K562 (cell line): ENCODE data around the gene SLBP. TPM values are rescaled to one million over a fixed set of nuclear protein-coding genes. Genes with fewer than 3 reads are reported as not detected.

Experiments
- CBX2 ChIP-seq: fragments of 200-600 bp; sonication (generic); IDR thresholded peaks from one replicate; pipeline ENCODE4 v1.6.1; 2012; ENCODE audit warnings: mild to moderate bottlenecking, low read length, inconsistent platforms; ENCODE audit not compliant: insufficient read depth, poor library complexity, severe bottlenecking
- CXXC5 ChIP-seq: fragments of 250-450 bp; sonication (Bioruptor Pico); IDR thresholded peaks from 2 replicates; pipeline ENCODE4 v1.8.0; 2022; ENCODE audit warnings: inconsistent platforms, mild to moderate bottlenecking, moderate library complexity
- ERF ChIP-seq: fragments of 450-650 bp; formaldehyde crosslinking; IDR thresholded peaks from 2 replicates; pipeline ENCODE4 v1.4.0; 2020; ENCODE audit warnings: mild to moderate bottlenecking, mixed read lengths
- GTF2F1 ChIP-seq: IDR thresholded peaks from 2 replicates; pipeline ENCODE4 v1.6.1; 2011; ENCODE audit warnings: low read depth, low read length, improper control_type of control experiment
- L3MBTL2 ChIP-seq: fragments of 450-650 bp; IDR thresholded peaks from 2 replicates; pipeline ENCODE4 v1.6.1; 2016; ENCODE audit warnings: mild to moderate bottlenecking, moderate library complexity
- NFIC ChIP-seq: fragments of 450-650 bp; IDR thresholded peaks from 2 replicates; pipeline ENCODE4 v1.6.1; 2017; ENCODE audit warnings: mild to moderate bottlenecking, inconsistent platforms
- PHB2 ChIP-seq: fragments of 450-650 bp; IDR thresholded peaks from 2 replicates; pipeline ENCODE4 v1.6.1; 2017; ENCODE audit warnings: low read depth
- RCOR1 ChIP-seq, 2 experiments: IDR thresholded peaks; 2 replicates each; pipeline ENCODE4 v1.6.1; 2012; ENCODE audit warnings: low read depth in 2 of 2, low read length in 2 of 2, borderline replicate concordance in 1 of 2, improper control_type of control experiment in 1 of 2
- SLC30A9 ChIP-seq: fragments of 250-450 bp; sonication (Bioruptor Pico); IDR thresholded peaks from 2 replicates; pipeline ENCODE4 v1.8.0; 2022; ENCODE audit warnings: mild to moderate bottlenecking, moderate library complexity
- ZNF174 ChIP-seq: fragments of 250-450 bp; sonication (Bioruptor Pico); IDR thresholded peaks from 2 replicates; pipeline ENCODE4 v1.4.0; 2020; ENCODE audit warnings: mild to moderate bottlenecking
- polyA plus RNA-seq, 8 experiments: library from polyadenylated mRNA; depleted of rRNA in 4 of 8; stranded (reverse) in 5 of 8; unstranded in 3 of 8; fragments of >200 nt; fragmentation: Nextera tagmentation in 2 of 8; fragmentation: Illumina TruSeq in 1 of 8; extraction: Ambion mirVana in 2 of 8; extraction: Trizol in 1 of 8; gene quantifications; 2 replicates each; pipeline versions ENCODE4 v1.2.1 to v1.2.3, GENCODE V29; 2011 to 2014; ENCODE audit warnings: inconsistent platforms in 1 of 8, missing spikeins in 1 of 8
- total RNA-seq, 7 experiments: library from RNA; depleted of rRNA in 6 of 7; stranded (reverse); fragments of >200 nt in 6 of 7; fragmentation: Illumina TruSeq in 2 of 7; extraction: Trizol in 2 of 7; gene quantifications; 2 replicates each; pipeline versions ENCODE4 v1.2.1 to v1.2.3, GENCODE V29; 2011 to 2021; ENCODE audit warnings: low replicate concordance in 1 of 7
- TF ChIP-seq, protein P1 (sequence below): fragments of 450-650 bp; IDR thresholded peaks from 2 replicates; pipeline ENCODE4 v1.6.1; 2016; ENCODE audit warnings: mild to moderate bottlenecking, moderate library complexity
- TF ChIP-seq, protein P2 (sequence below): fragments of 250-450 bp; sonication (Bioruptor Pico); IDR thresholded peaks from 2 replicates; pipeline ENCODE4 v1.8.0; 2021; ENCODE audit warnings: mild to moderate bottlenecking, moderate library complexity
- TF ChIP-seq, protein P3 (sequence below): fragments of 200-800 bp; sonication (Bioruptor generic); IDR thresholded peaks from 2 replicates; pipeline ENCODE4 v1.6.1; 2017; ENCODE audit warnings: missing genetic modification characterization, missing compliant biosample characterization

SLBP gene
- total and polyA plus RNA-seq, 9 of the 15 experiments (the other 6 are each of a cell fraction or from before 2014, with no cell fraction given) = 49.4 to 221 (median 162) TPM

DNA sequence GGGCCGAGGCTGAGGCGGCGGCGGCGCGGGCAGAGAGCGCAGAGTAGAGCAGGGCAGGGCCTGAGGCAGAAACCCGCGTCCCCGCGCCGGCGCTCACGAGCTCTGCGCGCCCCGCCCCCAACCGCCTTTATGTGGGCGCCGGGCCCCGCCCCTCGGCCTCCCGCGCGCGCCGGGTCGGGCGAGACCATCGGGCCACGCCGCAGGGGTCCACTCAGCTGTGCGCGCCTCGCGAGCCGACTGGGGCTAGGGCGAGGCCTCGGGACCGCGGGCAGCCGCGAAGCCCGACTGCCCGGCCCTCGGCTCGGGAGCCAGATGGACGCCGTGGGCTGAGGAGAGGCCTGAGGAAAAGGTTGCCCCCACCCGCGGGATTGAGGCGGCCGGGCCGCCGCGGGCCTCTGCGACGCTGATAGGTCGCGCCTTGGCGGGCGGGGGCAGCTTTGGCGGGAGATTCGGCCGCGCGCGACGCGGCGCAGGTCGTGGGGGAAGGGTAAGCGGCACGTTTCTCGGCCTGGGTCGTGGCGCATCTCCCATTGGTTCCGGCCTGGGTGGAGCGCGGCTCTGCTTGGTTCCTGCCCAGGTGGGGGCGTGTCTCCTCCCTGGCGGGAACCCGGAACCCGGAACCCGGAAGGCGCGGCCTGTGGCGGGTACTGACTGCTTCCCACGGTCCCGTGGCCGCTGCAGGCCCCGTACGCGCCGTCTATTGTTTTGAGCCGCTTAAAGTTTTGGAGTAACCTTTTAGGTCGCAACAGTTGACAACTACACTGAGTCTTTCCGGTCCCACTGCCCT is at the start of gene SLBP (continued):
- TF ChIP-seq, protein P1, sequence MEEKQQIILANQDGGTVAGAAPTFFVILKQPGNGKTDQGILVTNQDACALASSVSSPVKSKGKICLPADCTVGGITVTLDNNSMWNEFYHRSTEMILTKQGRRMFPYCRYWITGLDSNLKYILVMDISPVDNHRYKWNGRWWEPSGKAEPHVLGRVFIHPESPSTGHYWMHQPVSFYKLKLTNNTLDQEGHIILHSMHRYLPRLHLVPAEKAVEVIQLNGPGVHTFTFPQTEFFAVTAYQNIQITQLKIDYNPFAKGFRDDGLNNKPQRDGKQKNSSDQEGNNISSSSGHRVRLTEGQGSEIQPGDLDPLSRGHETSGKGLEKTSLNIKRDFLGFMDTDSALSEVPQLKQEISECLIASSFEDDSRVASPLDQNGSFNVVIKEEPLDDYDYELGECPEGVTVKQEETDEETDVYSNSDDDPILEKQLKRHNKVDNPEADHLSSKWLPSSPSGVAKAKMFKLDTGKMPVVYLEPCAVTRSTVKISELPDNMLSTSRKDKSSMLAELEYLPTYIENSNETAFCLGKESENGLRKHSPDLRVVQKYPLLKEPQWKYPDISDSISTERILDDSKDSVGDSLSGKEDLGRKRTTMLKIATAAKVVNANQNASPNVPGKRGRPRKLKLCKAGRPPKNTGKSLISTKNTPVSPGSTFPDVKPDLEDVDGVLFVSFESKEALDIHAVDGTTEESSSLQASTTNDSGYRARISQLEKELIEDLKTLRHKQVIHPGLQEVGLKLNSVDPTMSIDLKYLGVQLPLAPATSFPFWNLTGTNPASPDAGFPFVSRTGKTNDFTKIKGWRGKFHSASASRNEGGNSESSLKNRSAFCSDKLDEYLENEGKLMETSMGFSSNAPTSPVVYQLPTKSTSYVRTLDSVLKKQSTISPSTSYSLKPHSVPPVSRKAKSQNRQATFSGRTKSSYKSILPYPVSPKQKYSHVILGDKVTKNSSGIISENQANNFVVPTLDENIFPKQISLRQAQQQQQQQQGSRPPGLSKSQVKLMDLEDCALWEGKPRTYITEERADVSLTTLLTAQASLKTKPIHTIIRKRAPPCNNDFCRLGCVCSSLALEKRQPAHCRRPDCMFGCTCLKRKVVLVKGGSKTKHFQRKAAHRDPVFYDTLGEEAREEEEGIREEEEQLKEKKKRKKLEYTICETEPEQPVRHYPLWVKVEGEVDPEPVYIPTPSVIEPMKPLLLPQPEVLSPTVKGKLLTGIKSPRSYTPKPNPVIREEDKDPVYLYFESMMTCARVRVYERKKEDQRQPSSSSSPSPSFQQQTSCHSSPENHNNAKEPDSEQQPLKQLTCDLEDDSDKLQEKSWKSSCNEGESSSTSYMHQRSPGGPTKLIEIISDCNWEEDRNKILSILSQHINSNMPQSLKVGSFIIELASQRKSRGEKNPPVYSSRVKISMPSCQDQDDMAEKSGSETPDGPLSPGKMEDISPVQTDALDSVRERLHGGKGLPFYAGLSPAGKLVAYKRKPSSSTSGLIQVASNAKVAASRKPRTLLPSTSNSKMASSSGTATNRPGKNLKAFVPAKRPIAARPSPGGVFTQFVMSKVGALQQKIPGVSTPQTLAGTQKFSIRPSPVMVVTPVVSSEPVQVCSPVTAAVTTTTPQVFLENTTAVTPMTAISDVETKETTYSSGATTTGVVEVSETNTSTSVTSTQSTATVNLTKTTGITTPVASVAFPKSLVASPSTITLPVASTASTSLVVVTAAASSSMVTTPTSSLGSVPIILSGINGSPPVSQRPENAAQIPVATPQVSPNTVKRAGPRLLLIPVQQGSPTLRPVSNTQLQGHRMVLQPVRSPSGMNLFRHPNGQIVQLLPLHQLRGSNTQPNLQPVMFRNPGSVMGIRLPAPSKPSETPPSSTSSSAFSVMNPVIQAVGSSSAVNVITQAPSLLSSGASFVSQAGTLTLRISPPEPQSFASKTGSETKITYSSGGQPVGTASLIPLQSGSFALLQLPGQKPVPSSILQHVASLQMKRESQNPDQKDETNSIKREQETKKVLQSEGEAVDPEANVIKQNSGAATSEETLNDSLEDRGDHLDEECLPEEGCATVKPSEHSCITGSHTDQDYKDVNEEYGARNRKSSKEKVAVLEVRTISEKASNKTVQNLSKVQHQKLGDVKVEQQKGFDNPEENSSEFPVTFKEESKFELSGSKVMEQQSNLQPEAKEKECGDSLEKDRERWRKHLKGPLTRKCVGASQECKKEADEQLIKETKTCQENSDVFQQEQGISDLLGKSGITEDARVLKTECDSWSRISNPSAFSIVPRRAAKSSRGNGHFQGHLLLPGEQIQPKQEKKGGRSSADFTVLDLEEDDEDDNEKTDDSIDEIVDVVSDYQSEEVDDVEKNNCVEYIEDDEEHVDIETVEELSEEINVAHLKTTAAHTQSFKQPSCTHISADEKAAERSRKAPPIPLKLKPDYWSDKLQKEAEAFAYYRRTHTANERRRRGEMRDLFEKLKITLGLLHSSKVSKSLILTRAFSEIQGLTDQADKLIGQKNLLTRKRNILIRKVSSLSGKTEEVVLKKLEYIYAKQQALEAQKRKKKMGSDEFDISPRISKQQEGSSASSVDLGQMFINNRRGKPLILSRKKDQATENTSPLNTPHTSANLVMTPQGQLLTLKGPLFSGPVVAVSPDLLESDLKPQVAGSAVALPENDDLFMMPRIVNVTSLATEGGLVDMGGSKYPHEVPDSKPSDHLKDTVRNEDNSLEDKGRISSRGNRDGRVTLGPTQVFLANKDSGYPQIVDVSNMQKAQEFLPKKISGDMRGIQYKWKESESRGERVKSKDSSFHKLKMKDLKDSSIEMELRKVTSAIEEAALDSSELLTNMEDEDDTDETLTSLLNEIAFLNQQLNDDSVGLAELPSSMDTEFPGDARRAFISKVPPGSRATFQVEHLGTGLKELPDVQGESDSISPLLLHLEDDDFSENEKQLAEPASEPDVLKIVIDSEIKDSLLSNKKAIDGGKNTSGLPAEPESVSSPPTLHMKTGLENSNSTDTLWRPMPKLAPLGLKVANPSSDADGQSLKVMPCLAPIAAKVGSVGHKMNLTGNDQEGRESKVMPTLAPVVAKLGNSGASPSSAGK = peak; percentile 96
- TF ChIP-seq ERF (CRISPR knock-in tag) (0 out of 2 replicates have a peak, but pooled peaks have one; percentile 6), RCOR1 (IDR thresholded peaks at IDR 0.05; ENCODE audit: borderline replicate concordance in 1 of 2, low read depth in 2 of 2, low read length in 2 of 2) (peak in 1 of 2 experiments; percentile 53; a peak in 1 of 4 replicates), ZNF174 (no peak), L3MBTL2 (peak; percentile 99), NFIC (peak; percentile 80), CXXC5 (peak; percentile 99), SLC30A9 (CRISPR knock-in tag) (no peak), GTF2F1 (peak; percentile 22; the same call in 1 of the 2 replicates), PHB2 (no peak), CBX2 (no peak)
- TF ChIP-seq, protein P2, sequence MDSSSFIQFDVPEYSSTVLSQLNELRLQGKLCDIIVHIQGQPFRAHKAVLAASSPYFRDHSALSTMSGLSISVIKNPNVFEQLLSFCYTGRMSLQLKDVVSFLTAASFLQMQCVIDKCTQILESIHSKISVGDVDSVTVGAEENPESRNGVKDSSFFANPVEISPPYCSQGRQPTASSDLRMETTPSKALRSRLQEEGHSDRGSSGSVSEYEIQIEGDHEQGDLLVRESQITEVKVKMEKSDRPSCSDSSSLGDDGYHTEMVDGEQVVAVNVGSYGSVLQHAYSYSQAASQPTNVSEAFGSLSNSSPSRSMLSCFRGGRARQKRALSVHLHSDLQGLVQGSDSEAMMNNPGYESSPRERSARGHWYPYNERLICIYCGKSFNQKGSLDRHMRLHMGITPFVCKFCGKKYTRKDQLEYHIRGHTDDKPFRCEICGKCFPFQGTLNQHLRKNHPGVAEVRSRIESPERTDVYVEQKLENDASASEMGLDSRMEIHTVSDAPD (CRISPR knock-in tag) = no peak
- TF ChIP-seq, protein P3, sequence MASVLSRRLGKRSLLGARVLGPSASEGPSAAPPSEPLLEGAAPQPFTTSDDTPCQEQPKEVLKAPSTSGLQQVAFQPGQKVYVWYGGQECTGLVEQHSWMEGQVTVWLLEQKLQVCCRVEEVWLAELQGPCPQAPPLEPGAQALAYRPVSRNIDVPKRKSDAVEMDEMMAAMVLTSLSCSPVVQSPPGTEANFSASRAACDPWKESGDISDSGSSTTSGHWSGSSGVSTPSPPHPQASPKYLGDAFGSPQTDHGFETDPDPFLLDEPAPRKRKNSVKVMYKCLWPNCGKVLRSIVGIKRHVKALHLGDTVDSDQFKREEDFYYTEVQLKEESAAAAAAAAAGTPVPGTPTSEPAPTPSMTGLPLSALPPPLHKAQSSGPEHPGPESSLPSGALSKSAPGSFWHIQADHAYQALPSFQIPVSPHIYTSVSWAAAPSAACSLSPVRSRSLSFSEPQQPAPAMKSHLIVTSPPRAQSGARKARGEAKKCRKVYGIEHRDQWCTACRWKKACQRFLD (CRISPR knock-in tag) = no peak; the same call in 1 of the 2 replicates
